HCT116 (cell line): ENCODE data around the gene OR4D9. TPM values are rescaled to one million over a fixed set of nuclear protein-coding genes. Genes with fewer than 3 reads are reported as not detected.

Experiments
- ATAC-seq: fragments of 200-7000 bp; cut with Tn5 transposase; 2 replicates; pipeline ENCODE4 v1.9.1; 2020; ENCODE audit warnings: mild to moderate bottlenecking, moderate library complexity
- BruUV-seq: library from RNA; stranded (reverse); fragments of 400-500 nt; replicated peaks from 2 replicates; lab custom pipeline; 2021; lab: Mats Ljungman, UMichigan
- CTCF ChIA-PET: fragments of 300-600 bp; sonication (Branson Sonifier 250); formaldehyde crosslinking; loops from one replicate; lab custom pipeline; 2021; ENCODE audit warnings: antibody characterized with exemption; lab: Charles Lee
- POLR2A ChIA-PET: fragments of 300-600, 350-600 bp; sonication (Branson Sonifier 250); formaldehyde crosslinking; loops from one replicate; lab custom pipeline; 2021; ENCODE audit warnings: antibody characterized with exemption; lab: Charles Lee
- RAD21 ChIA-PET, 2 experiments: fragments of 300-600 bp; sonication (Branson Sonifier 250); formaldehyde crosslinking; loops; one replicate each; lab custom pipeline; 2023; ENCODE audit warnings: low total read pairs in 2 of 2; ENCODE audit not compliant: uncharacterized antibody in 2 of 2, unreplicated experiment in 2 of 2, low non-redundant PET in 1 of 2; lab: Charles Lee
- DNase-seq: peaks from one replicate; pipeline ENCODE4 v3.0.0-alpha.2; 2010; ENCODE audit warnings: low read depth, low spot score
- H2AFZ ChIP-seq: fragments of 200-600 bp; shearing (Covaris generic), sonication (generic); 2 replicates; pipeline ENCODE4 v1.6.1; 2017; ENCODE audit warnings: low read depth, mixed run types, mixed read lengths, antibody characterized with exemption, low read length; ENCODE audit not compliant: poor library complexity, severe bottlenecking
- H3K27ac ChIP-seq: 2 replicates; pipeline ENCODE4 v1.5.1; 2012; ENCODE audit warnings: low read depth, low read length
- H3K27me3 ChIP-seq: fragments of 200-600 bp; sonication (generic); 2 replicates; pipeline ENCODE4 v1.6.1; 2016; ENCODE audit warnings: mixed run types, low read length, mixed read lengths; ENCODE audit not compliant: insufficient read depth
- H3K36me3 ChIP-seq, 2 experiments: fragments of 200-500 bp in 1 of 2; fragments of 200-600 bp in 1 of 2; sonication (Bioruptor generic) in 1 of 2; sonication (generic) in 1 of 2; 2 replicates each; pipeline versions ENCODE4 v1.5.1 to v1.6.1; 2014 to 2016; ENCODE audit warnings: low read length in 2 of 2, inconsistent platforms in 1 of 2, mixed read lengths in 1 of 2, mixed run types in 1 of 2; ENCODE audit not compliant: insufficient read depth in 2 of 2, control insufficient read depth in 1 of 2
- H3K4me1 ChIP-seq, 2 experiments: fragments of 200-600 bp in 1 of 2; sonication (generic) in 1 of 2; 2 replicates each; pipeline versions ENCODE4 v1.5.1 to v1.6.1; 2012 to 2017; ENCODE audit warnings: low read length in 2 of 2, inconsistent platforms in 1 of 2, mild to moderate bottlenecking in 1 of 2, mixed read lengths in 1 of 2, mixed run types in 1 of 2, moderate library complexity in 1 of 2; ENCODE audit not compliant: insufficient read depth in 2 of 2, control insufficient read depth in 1 of 2
- H3K4me2 ChIP-seq: fragments of 200-600 bp; sonication (generic); 2 replicates; pipeline ENCODE4 v1.6.1; 2017; ENCODE audit warnings: mixed run types, low read length, mixed read lengths
- H3K4me3 ChIP-seq, 2 experiments: fragments of 200-600 bp in 1 of 2; sonication (generic) in 1 of 2; replicated peaks in 1 of 2; 2 replicates each; pipeline ENCODE4 v1.5.1; 2011 to 2016; ENCODE audit warnings: low read length in 2 of 2, control low read depth in 1 of 2, low read depth in 1 of 2, mild to moderate bottlenecking in 1 of 2, mixed read lengths in 1 of 2, mixed run types in 1 of 2
- H3K79me2 ChIP-seq: fragments of 200-600 bp; sonication (generic); 2 replicates; pipeline ENCODE4 v1.6.1; 2017; ENCODE audit warnings: mild to moderate bottlenecking, mixed run types, low read length, moderate library complexity, mixed read lengths; ENCODE audit not compliant: insufficient read depth
- H3K9ac ChIP-seq: fragments of 200-600 bp; sonication (generic); 2 replicates; pipeline ENCODE4 v1.6.1; 2016; ENCODE audit warnings: low read length, mixed read lengths
- H3K9me2 ChIP-seq: fragments of 200-600 bp; sonication (generic), shearing (Covaris generic); 2 replicates; pipeline ENCODE4 v1.6.1; 2017; ENCODE audit warnings: mixed run types, mild to moderate bottlenecking, moderate library complexity; ENCODE audit not compliant: insufficient read depth
- H3K9me3 ChIP-seq, 2 experiments: fragments of 200-500 bp in 1 of 2; fragments of 200-600 bp in 1 of 2; sonication (Bioruptor generic) in 1 of 2; sonication (generic) in 1 of 2; 2 replicates each; pipeline ENCODE4 v1.6.1; 2014 to 2017; ENCODE audit warnings: low read length in 2 of 2, mixed read lengths in 2 of 2, inconsistent platforms in 1 of 2, low read depth in 1 of 2, mild to moderate bottlenecking in 1 of 2, mixed run types in 1 of 2, moderate library complexity in 1 of 2; ENCODE audit not compliant: control insufficient read depth in 1 of 2, insufficient read depth in 1 of 2
- H4K20me1 ChIP-seq: fragments of 200-600 bp; sonication (generic), shearing (Covaris generic); 2 replicates; pipeline ENCODE4 v1.6.1; 2017; ENCODE audit warnings: mixed run types, mild to moderate bottlenecking, moderate library complexity; ENCODE audit not compliant: insufficient read depth
- ATF3 ChIP-seq: IDR thresholded peaks from 2 replicates; pipeline ENCODE4 v1.6.1; 2012
- CBX3 ChIP-seq: IDR thresholded peaks from 2 replicates; pipeline ENCODE4 v1.6.1; 2012; ENCODE audit warnings: low read depth
- CTCF ChIP-seq, 3 experiments: fragments of 200-600 bp in 1 of 3; sonication (generic) in 1 of 3; IDR thresholded peaks in 2 of 3; conservative IDR thresholded peaks in 1 of 3; 2 replicates each; pipeline ENCODE4 v1.5.1; 2012 to 2017; ENCODE audit warnings: low read depth in 2 of 3, low read length in 2 of 3, antibody characterized with exemption in 1 of 3, borderline replicate concordance in 1 of 3, control low read depth in 1 of 3, mild to moderate bottlenecking in 1 of 3, mixed read lengths in 1 of 3, mixed run types in 1 of 3, moderate library complexity in 1 of 3; ENCODE audit not compliant: insufficient read depth in 1 of 3
- EGR1 ChIP-seq: IDR thresholded peaks from 2 replicates; pipeline ENCODE4 v1.6.1; 2012; ENCODE audit warnings: low read depth
- ELF1 ChIP-seq: IDR thresholded peaks from 2 replicates; pipeline ENCODE4 v1.6.1; 2012; ENCODE audit warnings: low read depth, borderline replicate concordance
- EZH2phosphoT487 ChIP-seq: fragments of 200-600 bp; IDR thresholded peaks from 2 replicates; pipeline ENCODE4 v1.6.1; 2018; ENCODE audit warnings: antibody characterized with exemption, borderline replicate concordance
- JUND ChIP-seq: IDR thresholded peaks from 2 replicates; pipeline ENCODE4 v1.6.1; 2012
- MAX ChIP-seq: IDR thresholded peaks from 2 replicates; pipeline ENCODE4 v1.6.1; 2012
- POLR2A ChIP-seq: IDR thresholded peaks from 2 replicates; pipeline ENCODE4 v1.7.0; 2011; ENCODE audit warnings: borderline replicate concordance; ENCODE audit not compliant: insufficient read depth, insufficient read length; ENCODE audit errors: extremely low read depth
- RAD21 ChIP-seq: IDR thresholded peaks from 2 replicates; pipeline ENCODE4 v1.6.1; 2012; ENCODE audit warnings: low read depth, mild to moderate bottlenecking
- SP1 ChIP-seq: IDR thresholded peaks from 2 replicates; pipeline ENCODE4 v1.6.1; 2012; ENCODE audit warnings: low read depth
- SRF ChIP-seq: IDR thresholded peaks from 2 replicates; pipeline ENCODE4 v1.6.1; 2012; ENCODE audit warnings: low read depth
- TCF7L2 ChIP-seq: IDR thresholded peaks from 2 replicates; pipeline ENCODE4 v1.7.0; 2011; ENCODE audit warnings: borderline replicate concordance, inconsistent platforms; ENCODE audit not compliant: insufficient read depth, insufficient read length; ENCODE audit errors: extremely low read depth
- ZBTB33 ChIP-seq: IDR thresholded peaks from 2 replicates; pipeline ENCODE4 v1.6.1; 2011; ENCODE audit warnings: mild to moderate bottlenecking, low read length, moderate library complexity; ENCODE audit not compliant: insufficient replicate concordance; ENCODE audit errors: extremely low read depth
- ZFX ChIP-seq: fragments of 450-650 bp; IDR thresholded peaks from 2 replicates; pipeline ENCODE4 v1.6.1; 2017
- intact Hi-C: fragments of 100-400 bp; cut with micrococcal nuclease; formaldehyde crosslinking; loops from 2 replicates; pipeline ENCODE4 v1.10.0; 2022
- total RNA-seq: library from RNA; stranded (reverse); gene quantifications from one replicate; pipeline ENCODE4 v1.2.1, GENCODE V29; 2021; ENCODE audit not compliant: unreplicated experiment

OR4D9 gene
- total RNA-seq, 1 experiment from 2014 or later: not detected

GRCh38 chr11:59553323-59553722 lies 42.0 kb downstream of the OR4D9 start:
- POLR2A ChIA-PET: no interaction called here
- H3K9me2 ChIP-seq: no peaks in the 10 kb centered on the region
- no peak overlapping the region for H3K9ac ChIP-seq
- RAD21 ChIA-PET: no interaction called here
- H4K20me1 ChIP-seq: no peaks in the 10 kb centered on the region
- no peak for DNase-seq
- ATAC-seq: no peak
- H3K4me1 ChIP-seq: peaks cover 38 to 62% of the 10 kb centered on the region in 2 experiments
- H3K36me3 ChIP-seq: no peaks in the 10 kb centered on the region
- H3K4me2 ChIP-seq: no peak overlapping the region
- no TSS peak for BruUV-seq
- CTCF ChIA-PET: no interaction called here
- no peak overlapping the region for H3K4me3 ChIP-seq
- no peak overlapping the region for H2AFZ ChIP-seq
- TF ChIP-seq ZBTB33 (no peak), CBX3 (no peak), POLR2A (no peak), EZH2phosphoT487 (no peak), CTCF (IDR thresholded peaks at IDR 0.05 in 2 of 3, conservative IDR thresholded peaks at IDR 0.05 in 1 of 3; ENCODE audit: borderline replicate concordance in 1 of 3, insufficient read depth in 1 of 3, low read depth in 2 of 3, low read length in 2 of 3) (no peak), ATF3 (no peak), SRF (no peak), TCF7L2 (no peak), JUND (no peak), ELF1 (no peak), RAD21 (no peak), SP1 (no peak), MAX (no peak), EGR1 (no peak), ZFX (no peak)
- intact Hi-C loops: loop anchor here (5.0 to 10.0 kb wide), 2 partner anchors 204 to 1889 kb away; partner anchors contain the start of genes STX3 and ZDHHC5
- no peak overlapping the region for H3K27ac ChIP-seq
- H3K27me3 ChIP-seq: no peaks in the 10 kb centered on the region
- no peaks in the 10 kb centered on the region for H3K9me3 ChIP-seq
- no peaks in the 10 kb centered on the region for H3K79me2 ChIP-seq
